HFF-Myc (cell line): ENCODE data around the gene BNIP3.

Experiments used
- DNase-seq: peaks from one replicate; pipeline ENCODE4 v3.0.0-alpha.2; 2011; ENCODE audit warnings: low read depth; ENCODE audit errors: extremely low read depth
- H3K4me3 ChIP-seq: replicated peaks from 2 replicates; pipeline ENCODE4 v1.5.1; 2011; ENCODE audit warnings: low read depth, mild to moderate bottlenecking, control low read depth, low read length
- TF ChIP-seq, protein P1 (sequence below): IDR thresholded peaks from 2 replicates; pipeline ENCODE4 v1.5.1; 2012; ENCODE audit warnings: mild to moderate bottlenecking, low read depth, low read length, control low read depth; ENCODE audit errors: missing control alignments

Gene BNIP3

DNA sequence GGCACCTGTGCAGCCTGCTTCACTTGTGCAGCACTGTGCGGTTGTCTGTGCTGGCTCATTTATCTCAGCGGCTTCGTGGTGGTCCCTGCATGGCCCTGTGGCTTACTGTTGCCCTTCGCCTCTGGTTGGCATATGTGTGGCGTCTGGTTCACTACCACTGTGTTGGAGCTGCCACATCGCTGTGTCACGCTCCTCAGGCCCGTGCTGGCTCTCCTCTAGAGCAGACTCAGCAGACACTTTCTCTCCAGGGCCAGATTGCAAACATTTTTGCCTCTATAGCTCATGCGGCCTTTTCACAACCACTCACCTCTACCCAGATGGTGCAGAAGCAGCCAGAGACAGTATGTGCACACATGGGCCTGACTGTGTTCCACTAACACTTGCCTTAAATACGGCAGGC lies 43.0 kb downstream of the BNIP3 start:
- no peak for DNase-seq
- H3K4me3 ChIP-seq, result no peak overlapping the region
- TF ChIP-seq, protein P1, sequence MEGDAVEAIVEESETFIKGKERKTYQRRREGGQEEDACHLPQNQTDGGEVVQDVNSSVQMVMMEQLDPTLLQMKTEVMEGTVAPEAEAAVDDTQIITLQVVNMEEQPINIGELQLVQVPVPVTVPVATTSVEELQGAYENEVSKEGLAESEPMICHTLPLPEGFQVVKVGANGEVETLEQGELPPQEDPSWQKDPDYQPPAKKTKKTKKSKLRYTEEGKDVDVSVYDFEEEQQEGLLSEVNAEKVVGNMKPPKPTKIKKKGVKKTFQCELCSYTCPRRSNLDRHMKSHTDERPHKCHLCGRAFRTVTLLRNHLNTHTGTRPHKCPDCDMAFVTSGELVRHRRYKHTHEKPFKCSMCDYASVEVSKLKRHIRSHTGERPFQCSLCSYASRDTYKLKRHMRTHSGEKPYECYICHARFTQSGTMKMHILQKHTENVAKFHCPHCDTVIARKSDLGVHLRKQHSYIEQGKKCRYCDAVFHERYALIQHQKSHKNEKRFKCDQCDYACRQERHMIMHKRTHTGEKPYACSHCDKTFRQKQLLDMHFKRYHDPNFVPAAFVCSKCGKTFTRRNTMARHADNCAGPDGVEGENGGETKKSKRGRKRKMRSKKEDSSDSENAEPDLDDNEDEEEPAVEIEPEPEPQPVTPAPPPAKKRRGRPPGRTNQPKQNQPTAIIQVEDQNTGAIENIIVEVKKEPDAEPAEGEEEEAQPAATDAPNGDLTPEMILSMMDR, result no peak

DNA sequence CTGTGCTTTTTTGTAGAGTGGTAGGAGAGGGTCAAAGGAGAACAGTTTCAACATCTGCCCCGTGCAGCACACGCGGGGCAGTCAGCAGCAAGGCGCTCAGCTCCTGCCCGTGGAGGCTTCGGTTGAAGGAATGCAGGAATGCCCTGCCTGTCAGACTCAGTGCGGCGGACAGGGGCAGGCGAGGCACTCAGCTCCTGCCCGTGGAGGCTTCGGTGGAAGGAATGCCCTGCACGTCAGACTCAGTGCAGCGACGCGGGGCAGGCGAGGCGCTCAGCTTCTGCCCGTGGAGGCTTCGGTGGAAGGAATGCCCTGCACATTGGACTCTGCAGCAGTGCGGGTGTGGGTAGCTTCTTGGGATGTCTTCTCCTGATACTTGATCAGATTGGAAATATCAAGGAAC lies 43.9 kb downstream of the BNIP3 start:
- TF ChIP-seq, protein P1, result no peak
- no peak for DNase-seq
- H3K4me3 ChIP-seq, result no peak overlapping the region

DNA sequence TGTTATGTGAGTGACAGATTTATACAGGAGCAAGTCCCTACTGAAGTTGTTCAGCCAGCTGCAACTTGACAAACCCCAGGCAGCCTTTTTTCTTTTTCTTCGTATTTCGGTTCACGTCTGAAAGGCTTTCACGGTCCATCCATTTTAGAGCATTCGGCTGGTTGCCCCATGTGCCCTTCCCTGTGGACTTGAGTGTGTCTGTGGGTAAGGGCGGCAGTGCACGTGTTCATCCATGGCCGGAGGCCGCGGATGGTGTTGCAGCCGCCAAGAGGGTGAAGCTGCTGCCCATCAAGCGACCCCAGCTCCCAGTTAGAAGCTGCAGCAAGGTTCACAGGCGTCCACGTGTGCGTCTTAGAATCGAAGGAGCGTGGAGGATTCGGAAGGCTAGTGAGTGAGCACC lies 45.0 kb downstream of the BNIP3 start:
- TF ChIP-seq, protein P1, result no peak
- DNase-seq, result no peak
- H3K4me3 ChIP-seq, result no peak overlapping the region

DNA sequence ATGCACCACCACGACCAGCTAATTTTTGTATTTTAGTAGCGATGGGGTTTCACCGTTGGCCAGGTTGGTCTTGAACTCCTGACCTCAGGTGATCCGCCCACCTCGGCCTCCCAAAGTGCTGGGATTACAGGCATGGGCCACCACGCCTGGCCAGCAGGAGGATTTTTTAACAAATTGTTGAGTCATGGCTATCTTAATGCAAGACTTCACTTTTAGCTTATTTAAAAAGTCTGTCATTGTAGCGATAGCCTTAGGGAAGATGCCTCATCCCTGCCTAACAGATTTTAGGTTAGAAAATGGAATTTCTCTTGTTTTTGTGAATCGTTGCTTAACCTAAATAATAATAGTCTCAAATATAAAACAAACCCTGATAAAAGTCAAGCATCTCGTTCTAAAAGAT lies 45.4 kb downstream of the BNIP3 start:
- DNase-seq, result no peak
- H3K4me3 ChIP-seq, result no peak overlapping the region
- TF ChIP-seq, protein P1, result no peak

DNA sequence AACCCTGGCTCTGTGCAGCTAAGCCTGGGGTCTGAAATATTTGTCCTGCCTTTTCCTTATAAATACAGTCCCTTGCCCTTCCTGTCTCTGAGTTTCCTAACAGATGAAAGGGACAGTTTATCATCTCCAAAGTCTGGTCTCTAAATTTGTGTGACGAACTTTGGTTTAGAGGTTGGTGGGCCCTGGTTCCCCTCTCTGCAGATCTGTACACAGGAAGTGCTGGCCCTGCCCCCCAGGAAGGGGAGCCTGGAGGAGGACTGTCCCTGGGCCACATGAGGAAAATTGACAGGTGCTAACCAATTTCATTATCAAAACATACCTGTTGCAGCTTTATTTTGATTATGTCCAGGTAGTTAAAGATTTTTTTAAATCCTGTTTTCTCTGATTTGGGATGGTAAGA lies 46.5 kb downstream of the BNIP3 start:
- no peak for DNase-seq
- TF ChIP-seq, protein P1, result no peak
- no peak overlapping the region for H3K4me3 ChIP-seq

DNA sequence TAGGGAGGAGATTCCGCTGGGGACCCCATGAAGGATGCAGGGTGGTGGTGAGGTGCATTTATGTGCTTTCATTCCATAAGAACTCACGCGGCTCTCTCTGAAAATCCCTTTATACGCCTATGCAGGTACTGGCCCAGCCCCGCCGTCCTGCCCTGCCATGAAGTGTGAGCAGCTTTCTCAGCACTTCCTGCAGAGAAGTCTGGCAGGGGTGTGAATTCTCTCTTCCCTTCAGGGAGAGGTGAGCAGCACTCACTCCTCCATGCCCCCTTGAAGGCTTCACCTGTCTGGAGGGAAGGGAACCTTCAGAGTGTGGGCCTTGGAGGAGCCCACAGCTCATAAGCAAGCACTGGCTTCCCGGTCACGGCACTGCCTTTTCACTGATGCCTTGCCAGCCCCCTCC lies 47.0 kb downstream of the BNIP3 start:
- TF ChIP-seq, protein P1, result no peak
- H3K4me3 ChIP-seq, result no peak overlapping the region
- DNase-seq, result no peak

DNA sequence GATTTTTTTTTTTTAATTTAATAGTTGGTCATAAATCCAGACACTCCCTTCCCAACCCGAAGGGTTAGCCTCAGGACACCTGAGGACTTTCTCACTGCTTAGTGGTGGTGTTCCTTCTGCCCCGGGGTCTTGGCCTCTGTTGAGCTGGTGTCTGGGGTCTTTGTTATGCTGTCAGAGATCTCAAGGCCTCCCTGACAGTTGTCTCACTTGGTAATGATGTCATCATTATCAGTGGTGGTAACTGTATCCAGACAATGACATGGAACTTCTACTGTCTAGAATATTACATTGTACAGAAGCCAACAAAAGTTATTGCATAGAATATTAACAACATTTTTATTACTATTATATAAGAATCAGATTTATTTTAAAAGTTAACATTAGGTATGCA lies 48.0 kb downstream of the BNIP3 start:
- TF ChIP-seq, protein P1, result no peak
- DNase-seq, result no peak
- H3K4me3 ChIP-seq, result no peak overlapping the region
